ENCODE measurements around the gene FAM20C. TPM values are rescaled to one million over a fixed set of nuclear protein-coding genes. Genes with fewer than 3 reads are reported as not detected.

FAM20C gene
- total RNA-seq, 1 experiment from 2014 or later, result 34.0 TPM

GRCh38 chr7:245574-246295 is 53.4 kb downstream of the FAM20C start:
- Histone ChIP-seq H3K27me3 (replicated peaks; ENCODE audit: control insufficient read depth, insufficient read depth, low read length) (no peaks in the 10 kb centered on the region), H3K4me1 (no peaks in the 10 kb centered on the region), H3K4me3 (ENCODE audit: low read depth, low read length) (no peak overlapping the region), H3K9me3 (no peaks in the 10 kb centered on the region), H3K36me3 (ENCODE audit: control insufficient read depth, insufficient read depth, low read length) (no peaks in the 10 kb centered on the region)
- Mint-ChIP-seq H3K36me3 (ENCODE audit: insufficient read depth, unreplicated experiment) (no peaks in the 10 kb centered on the region), H3K27ac (ENCODE audit: unreplicated experiment) (no peak overlapping the region), H3K27me3 (ENCODE audit: insufficient read depth, unreplicated experiment) (no peaks in the 10 kb centered on the region), H3K4me3 (ENCODE audit: unreplicated experiment) (no peak overlapping the region), H3K9me3 (ENCODE audit: unreplicated experiment) (no peaks in the 10 kb centered on the region), H3K4me1 (ENCODE audit: low read depth, unreplicated experiment) (no peaks in the 10 kb centered on the region)
- ChIA-PET CTCF (no interaction called here), POLR2A (no interaction called here)
- intact Hi-C loops (cut with micrococcal nuclease; ENCODE audit: unreplicated experiment), result no loop called here
- DNase-seq, result no peak
- BruUV-seq (replicated peaks), result no TSS peak
- TF ChIP-seq CTCF (IDR thresholded peaks at IDR 0.05; ENCODE audit: insufficient read depth in 1 of 2, low read depth in 1 of 2, low read length in 1 of 2, severe bottlenecking in 1 of 2, unreplicated experiment in 1 of 2), result no peak

GRCh38 chr7:246451-246850 is 54.1 kb downstream of the FAM20C start:
- H3K27ac Mint-ChIP-seq (ENCODE audit: unreplicated experiment), result no peak overlapping the region
- Histone ChIP-seq H3K36me3 (ENCODE audit: control insufficient read depth, insufficient read depth, low read length) (no peaks in the 10 kb centered on the region), H3K4me3 (ENCODE audit: low read depth, low read length) (no peak overlapping the region), H3K9me3 (no peaks in the 10 kb centered on the region), H3K27me3 (replicated peaks; ENCODE audit: control insufficient read depth, insufficient read depth, low read length) (no peaks in the 10 kb centered on the region), H3K4me1 (no peaks in the 10 kb centered on the region)
- no TSS peak for BruUV-seq (replicated peaks)
- TF ChIP-seq CTCF (IDR thresholded peaks at IDR 0.05; ENCODE audit: insufficient read depth in 1 of 2, low read depth in 1 of 2, low read length in 1 of 2, severe bottlenecking in 1 of 2, unreplicated experiment in 1 of 2), result no peak
- H3K4me1 Mint-ChIP-seq (ENCODE audit: low read depth, unreplicated experiment), result no peaks in the 10 kb centered on the region
- intact Hi-C loops (cut with micrococcal nuclease; ENCODE audit: unreplicated experiment), result no loop called here
- no peaks in the 10 kb centered on the region for H3K36me3 Mint-ChIP-seq (ENCODE audit: insufficient read depth, unreplicated experiment)
- H3K27me3 Mint-ChIP-seq (ENCODE audit: insufficient read depth, unreplicated experiment), result no peaks in the 10 kb centered on the region
- DNase-seq, result no peak
- POLR2A ChIA-PET, result no interaction called here
- no peak overlapping the region for H3K4me3 Mint-ChIP-seq (ENCODE audit: unreplicated experiment)
- CTCF ChIA-PET, result no interaction called here
- H3K9me3 Mint-ChIP-seq (ENCODE audit: unreplicated experiment), result no peaks in the 10 kb centered on the region

- H3K4me1 Mint-ChIP-seq (ENCODE audit: low read depth, unreplicated experiment), result no peaks in the 10 kb centered on the region
- peaks cover 7% of the 10 kb centered on the region for H3K36me3 Mint-ChIP-seq (ENCODE audit: insufficient read depth, unreplicated experiment)
- Histone ChIP-seq H3K4me3 (ENCODE audit: low read depth, low read length) (no peak overlapping the region), H3K36me3 (ENCODE audit: control insufficient read depth, insufficient read depth, low read length) (no peaks in the 10 kb centered on the region), H3K4me1 (no peaks in the 10 kb centered on the region), H3K27me3 (replicated peaks; ENCODE audit: control insufficient read depth, insufficient read depth, low read length) (no peaks in the 10 kb centered on the region), H3K9me3 (no peaks in the 10 kb centered on the region)
- no peak overlapping the region for H3K4me3 Mint-ChIP-seq (ENCODE audit: unreplicated experiment)
- CTCF ChIA-PET, result no interaction called here
- intact Hi-C loops (cut with micrococcal nuclease; ENCODE audit: unreplicated experiment), result no loop called here
- no TSS peak for BruUV-seq (replicated peaks)
- no peaks in the 10 kb centered on the region for H3K27me3 Mint-ChIP-seq (ENCODE audit: insufficient read depth, unreplicated experiment)
- DNase-seq, result no peak
- no peak for TF ChIP-seq CTCF (IDR thresholded peaks at IDR 0.05; ENCODE audit: insufficient read depth in 1 of 2, low read depth in 1 of 2, low read length in 1 of 2, severe bottlenecking in 1 of 2, unreplicated experiment in 1 of 2)
- POLR2A ChIA-PET, result no interaction called here
- H3K27ac Mint-ChIP-seq (ENCODE audit: unreplicated experiment), result no peak overlapping the region
- H3K9me3 Mint-ChIP-seq (ENCODE audit: unreplicated experiment), result no peaks in the 10 kb centered on the region
Measured at GRCh38 chr7:247181-247580, 54.8 kb downstream of the FAM20C start.

Measured in Caco-2 (cell line).